H1 (cell line): ENCODE data around the gene ZNF652. TPM values are rescaled to one million over a fixed set of nuclear protein-coding genes. Genes with fewer than 3 reads are reported as not detected.

Experiments
- CTCF ChIA-PET: fragments of 300-600 bp; sonication (Branson Sonifier 250); formaldehyde crosslinking; loops from one replicate; lab custom pipeline; 2021; ENCODE audit not compliant: partially characterized antibody; lab: Charles Lee
- POLR2A ChIA-PET: fragments of 300-600 bp; sonication (Branson Sonifier 250); formaldehyde crosslinking; loops from one replicate; lab custom pipeline; 2021; ENCODE audit warnings: inconsistent platforms; ENCODE audit not compliant: partially characterized antibody; lab: Charles Lee
- DNase-seq, 2 experiments: peaks; one replicate each; pipeline versions ENCODE4 v3.0.0 to v3.0.0-alpha.2; 2010 to 2022; ENCODE audit warnings: low spot score in 2 of 2, low read depth in 1 of 2, mixed read lengths in 1 of 2
- FAIRE-seq: peaks from 2 replicates; lab custom pipeline; 2011; peaks lifted over from hg19 to GRCh38; lab: Jason Lieb, UNC
- H2AFZ ChIP-seq: 2 replicates; pipeline ENCODE4 v1.8.1; 2012; ENCODE audit warnings: low read length, inconsistent platforms
- H2AK5ac ChIP-seq: 2 replicates; pipeline ENCODE4 v1.6.1; 2013; ENCODE audit warnings: low read depth, low read length
- H2BK120ac ChIP-seq: replicated peaks from 2 replicates; pipeline ENCODE3; 2013; ENCODE audit warnings: low read depth, low read length, inconsistent platforms
- H2BK12ac ChIP-seq: 2 replicates; pipeline ENCODE4 v1.6.1; 2013; ENCODE audit warnings: low read depth, low read length
- H2BK15ac ChIP-seq: 2 replicates; pipeline ENCODE4 v1.6.1; 2013; ENCODE audit warnings: low read length
- H2BK20ac ChIP-seq: 2 replicates; pipeline ENCODE4 v1.6.1; 2013; ENCODE audit warnings: low read length
- H2BK5ac ChIP-seq: 2 replicates; pipeline ENCODE4 v1.6.1; 2013; ENCODE audit warnings: low read depth, low read length
- H3K14ac ChIP-seq: 2 replicates; pipeline ENCODE4 v1.6.1; 2013; ENCODE audit warnings: inconsistent platforms; ENCODE audit not compliant: insufficient read length
- H3K18ac ChIP-seq: 2 replicates; pipeline ENCODE4 v1.6.1; 2013; ENCODE audit warnings: low read length; ENCODE audit errors: extremely low read depth
- H3K23ac ChIP-seq: 2 replicates; pipeline ENCODE4 v1.6.1; 2013; ENCODE audit warnings: inconsistent platforms; ENCODE audit not compliant: insufficient read length
- H3K23me2 ChIP-seq: 2 replicates; pipeline ENCODE4 v1.6.1; 2013; ENCODE audit warnings: low read depth, low read length
- H3K27ac ChIP-seq: 2 replicates; pipeline ENCODE4 v1.6.1; 2011; ENCODE audit warnings: low read depth, low read length, inconsistent platforms
- H3K27me3 ChIP-seq, 4 experiments: replicated peaks in 1 of 4; 1 replicate in 1 of 4; 2 replicates in 3 of 4; pipeline versions ENCODE4 v1.6.1 to v1.8.1; 2011 to 2013; ENCODE audit warnings: low read length in 3 of 4, mild to moderate bottlenecking in 3 of 4, inconsistent platforms in 2 of 4, mixed read lengths in 2 of 4, moderate library complexity in 1 of 4; ENCODE audit not compliant: control insufficient read depth in 3 of 4, insufficient read depth in 3 of 4; ENCODE audit errors: extremely low read depth in 1 of 4
- H3K36me3 ChIP-seq, 4 experiments: 2 replicates each; pipeline versions ENCODE4 v1.6.1 to v1.8.1; 2011 to 2013; ENCODE audit warnings: mild to moderate bottlenecking in 4 of 4, low read length in 3 of 4, moderate library complexity in 2 of 4, control low read depth in 1 of 4, inconsistent platforms in 1 of 4; ENCODE audit not compliant: insufficient read depth in 4 of 4, control insufficient read depth in 2 of 4
- H3K4ac ChIP-seq: replicated peaks from 2 replicates; pipeline ENCODE3; 2013; ENCODE audit warnings: low read length, low read depth, mixed read lengths, inconsistent platforms; ENCODE audit not compliant: insufficient read length
- H3K4me1 ChIP-seq, 4 experiments: replicated peaks in 1 of 4; 1 replicate in 1 of 4; 2 replicates in 3 of 4; pipeline versions ENCODE4 v1.6.1 to v1.8.1; 2011 to 2013; ENCODE audit warnings: low read length in 3 of 4, inconsistent platforms in 2 of 4, mixed read lengths in 1 of 4; ENCODE audit not compliant: insufficient read depth in 4 of 4, control insufficient read depth in 3 of 4
- H3K4me2 ChIP-seq, 2 experiments: 2 replicates each; pipeline versions ENCODE4 v1.6.1 to v1.8.1; 2011 to 2013; ENCODE audit warnings: low read depth in 2 of 2, low read length in 2 of 2, control low read depth in 1 of 2, inconsistent platforms in 1 of 2, mild to moderate bottlenecking in 1 of 2; ENCODE audit not compliant: insufficient read depth in 1 of 2
- H3K4me3 ChIP-seq, 4 experiments: fragments of 200-600, 300-600 bp in 1 of 4; sonication (generic), shearing (Covaris generic), sonication (Bioruptor Twin) in 1 of 4; 2 replicates each; pipeline versions ENCODE4 v1.5.1 to v1.8.1; 2011 to 2016; ENCODE audit warnings: low read length in 4 of 4, low read depth in 3 of 4, control low read depth in 2 of 4, inconsistent platforms in 2 of 4, mild to moderate bottlenecking in 2 of 4, mixed read lengths in 1 of 4, moderate library complexity in 1 of 4; ENCODE audit not compliant: insufficient read depth in 2 of 4; ENCODE audit errors: extremely low read depth in 1 of 4
- H3K56ac ChIP-seq: replicated peaks from 2 replicates; pipeline ENCODE3; 2013; ENCODE audit warnings: low read depth, mild to moderate bottlenecking, mixed read lengths, low read length, inconsistent platforms; ENCODE audit not compliant: insufficient read length
- H3K79me1 ChIP-seq: 2 replicates; pipeline ENCODE4 v1.6.1; 2013; ENCODE audit warnings: low read depth, low read length, control low read depth
- H3K79me2 ChIP-seq, 2 experiments: 2 replicates each; pipeline versions ENCODE4 v1.6.1 to v1.8.1; 2012 to 2013; ENCODE audit warnings: low read length in 2 of 2, mild to moderate bottlenecking in 2 of 2, inconsistent platforms in 1 of 2; ENCODE audit not compliant: insufficient read depth in 2 of 2, control insufficient read depth in 1 of 2
- H3K9ac ChIP-seq, 4 experiments: replicated peaks in 1 of 4; 1 replicate in 1 of 4; 2 replicates in 3 of 4; pipeline versions ENCODE4 v1.6.1 to v1.8.1; 2011 to 2013; ENCODE audit warnings: low read depth in 3 of 4, low read length in 3 of 4, control low read depth in 2 of 4, mild to moderate bottlenecking in 2 of 4, moderate library complexity in 2 of 4, inconsistent platforms in 1 of 4; ENCODE audit errors: extremely low read depth in 1 of 4
- H3K9me3 ChIP-seq, 2 experiments: 2 replicates each; pipeline versions ENCODE4 v1.6.1 to v1.8.1; 2012 to 2013; ENCODE audit warnings: mild to moderate bottlenecking in 2 of 2, moderate library complexity in 2 of 2, control low read depth in 1 of 2, inconsistent platforms in 1 of 2, low read depth in 1 of 2, low read length in 1 of 2, mixed read lengths in 1 of 2; ENCODE audit not compliant: insufficient read depth in 2 of 2
- H4K20me1 ChIP-seq, 2 experiments: replicated peaks in 1 of 2; 2 replicates each; pipeline versions ENCODE3 to v1.8.1; 2011 to 2013; ENCODE audit warnings: inconsistent platforms in 2 of 2, low read length in 2 of 2, mild to moderate bottlenecking in 1 of 2; ENCODE audit not compliant: insufficient read depth in 2 of 2, control insufficient read depth in 1 of 2
- H4K5ac ChIP-seq: 2 replicates; pipeline ENCODE4 v1.6.1; 2013; ENCODE audit warnings: low read length, low read depth, mixed read lengths, inconsistent platforms; ENCODE audit not compliant: insufficient read length
- H4K8ac ChIP-seq: 2 replicates; pipeline ENCODE4 v1.8.0; 2013; ENCODE audit warnings: mild to moderate bottlenecking, moderate library complexity, low read length, inconsistent platforms; ENCODE audit not compliant: insufficient read depth; ENCODE audit errors: extremely low read depth
- H4K91ac ChIP-seq: replicated peaks from 2 replicates; pipeline ENCODE3; 2013; ENCODE audit warnings: low read length, mixed read lengths, inconsistent platforms; ENCODE audit not compliant: insufficient read length
- BRCA1 ChIP-seq: IDR thresholded peaks from 2 replicates; pipeline ENCODE4 v1.6.1; 2012; ENCODE audit warnings: low read depth, low read length, improper control_type of control experiment
- CBX8 ChIP-seq: fragments of 300-800, 300-1000 bp; sonication (generic); IDR thresholded peaks from 2 replicates; pipeline ENCODE4 v1.7.1; 2016; ENCODE audit warnings: low read depth, low read length, borderline replicate concordance
- CHD1 ChIP-seq: IDR thresholded peaks from 2 replicates; pipeline ENCODE4 v1.6.1; 2012; ENCODE audit warnings: low read depth, low read length, improper control_type of control experiment
- GABPA ChIP-seq: IDR thresholded peaks from 2 replicates; pipeline ENCODE4 v1.6.1; 2011; ENCODE audit warnings: mild to moderate bottlenecking, low read length, moderate library complexity, borderline replicate concordance; ENCODE audit not compliant: insufficient read depth
- HDAC6 ChIP-seq: IDR thresholded peaks from one replicate; pipeline ENCODE4 v1.7.1; 2012; ENCODE audit warnings: low read depth, mild to moderate bottlenecking, inconsistent platforms, low read length, moderate library complexity
- KDM5A ChIP-seq: fragments of 200-600 bp; IDR thresholded peaks from 2 replicates; pipeline ENCODE4 v1.7.1; 2012; ENCODE audit warnings: mild to moderate bottlenecking, low read length, inconsistent platforms, mixed read lengths
- MAFK ChIP-seq: IDR thresholded peaks from 2 replicates; pipeline ENCODE4 v1.6.1; 2012; ENCODE audit warnings: low read depth, mild to moderate bottlenecking, improper control_type of control experiment, low read length
- POLR2A ChIP-seq, 2 experiments: IDR thresholded peaks; 1 replicate in 1 of 2; 2 replicates in 1 of 2; pipeline ENCODE4 v1.6.1; 2011; ENCODE audit warnings: low read depth in 2 of 2, low read length in 2 of 2, mild to moderate bottlenecking in 2 of 2; ENCODE audit errors: control extremely low read depth in 1 of 2
- POLR2AphosphoS5 ChIP-seq: IDR thresholded peaks from 2 replicates; pipeline ENCODE4 v1.6.1; 2011; ENCODE audit warnings: low read depth, low read length
- RXRA ChIP-seq: IDR thresholded peaks from 2 replicates; pipeline ENCODE4 v1.6.1; 2011; ENCODE audit warnings: low read depth, mild to moderate bottlenecking, low read length, moderate library complexity; ENCODE audit not compliant: insufficient read depth
- SAP30 ChIP-seq: fragments of 300-600 bp; sonication (generic); IDR thresholded peaks from 2 replicates; pipeline ENCODE4 v1.7.1; 2012; ENCODE audit warnings: low read length, moderate library complexity, mild to moderate bottlenecking, inconsistent platforms; ENCODE audit not compliant: insufficient read depth, insufficient replicate concordance
- SIRT6 ChIP-seq: IDR thresholded peaks from one replicate; pipeline ENCODE4 v1.7.1; 2012; ENCODE audit warnings: low read length, inconsistent platforms
- SP1 ChIP-seq: IDR thresholded peaks from 2 replicates; pipeline ENCODE4 v1.6.1; 2011; ENCODE audit warnings: low read depth, low read length
- SUZ12 ChIP-seq: fragments of 200-600 bp; sonication (generic); IDR thresholded peaks from 2 replicates; pipeline ENCODE4 v1.6.1; 2012; ENCODE audit warnings: mild to moderate bottlenecking, inconsistent platforms, low read length, moderate library complexity, mixed read lengths
- TAF7 ChIP-seq: optimal IDR thresholded peaks from 2 replicates; pipeline ENCODE3; 2011; ENCODE audit warnings: low read depth, mild to moderate bottlenecking, inconsistent platforms, low read length, moderate library complexity, borderline replicate concordance
- WGBS, 2 experiments: shearing (Covaris generic) in 1 of 2; methylation state at CpG; one replicate each; pipeline versions ENCODE4 v1.1.6 to v1.1.7; 2013 to 2015; ENCODE audit warnings: low lambda C conversion rate in 2 of 2, mixed read lengths in 2 of 2, inconsistent platforms in 1 of 2, low coverage in 1 of 2, missing lambda C conversion rate in 1 of 2; ENCODE audit not compliant: insufficient replicate concordance in 2 of 2, insufficient coverage in 1 of 2, insufficient read length in 1 of 2; ENCODE audit errors: extremely low coverage in 1 of 2, missing lambda C conversion rate in 1 of 2; 5-methylcytosine and 5-hydroxymethylcytosine counted together
- polyA plus RNA-seq, 7 experiments: library from polyadenylated mRNA; depleted of rRNA in 3 of 7; stranded (reverse) in 5 of 7; unstranded in 2 of 7; fragments of >200 nt in 5 of 7; fragments of 200-250 nt in 2 of 7; gene quantifications; 1 replicate in 5 of 7; 2 replicates in 1 of 7; 4 replicates in 1 of 7; pipeline versions ENCODE4 v1.2.1 to v1.2.3, GENCODE V29; 2011 to 2013; ENCODE audit warnings: missing spikeins in 2 of 7, mixed read lengths in 2 of 7
- total RNA-seq: library from RNA; stranded (reverse); fragmentation: NEBNext Ultra II Directional; extraction: Animal tissue kit (Norgen Biotek cat#: 25700); gene quantifications from 2 replicates; pipeline ENCODE4 v1.2.1, GENCODE V29; 2021

The ZNF652 gene
- total and polyA plus RNA-seq, 2 of the 8 experiments (the other 6 are each of a cell fraction or from before 2014, with no cell fraction given), result 13.5 to 39.6 TPM

- Histone ChIP-seq H3K18ac (no peak overlapping the region), H3K4me3 (no peak overlapping the region), H3K14ac (no peak overlapping the region), H3K4me1 (peaks cover 12 to 25% (median 20%) of the 10 kb centered on the region in 4 experiments; a peak in 6 of 7 replicates), H2BK15ac (no peak overlapping the region), H4K5ac (no peak overlapping the region), H3K27me3 (no peaks in the 10 kb centered on the region), H2AK5ac (no peak overlapping the region), H3K56ac (no peak overlapping the region), H3K4me2 (no peak overlapping the region), H3K27ac (no peak overlapping the region), H3K79me2 (no peaks in the 10 kb centered on the region), H3K9me3 (no peaks in the 10 kb centered on the region), H3K9ac (no peak overlapping the region), H3K79me1 (no peaks in the 10 kb centered on the region), H4K91ac (no peak overlapping the region), H3K23ac (no peak overlapping the region), H2BK120ac (no peak overlapping the region), H3K36me3 (no peaks in the 10 kb centered on the region), H2BK5ac (no peak overlapping the region), H3K4ac (no peak overlapping the region), H4K8ac (no peak overlapping the region), H2BK12ac (no peak overlapping the region), H4K20me1 (no peaks in the 10 kb centered on the region), H2BK20ac (no peak overlapping the region), H2AFZ (no peak overlapping the region), H3K23me2 (no peaks in the 10 kb centered on the region; the same call in 1 of the 2 replicates)
- ChIA-PET POLR2A (interaction anchor here (1.2 kb wide), 1 partner anchor 13 kb away, joined by 3 read pairs; no protein-coding TSS in a partner anchor), CTCF (interaction anchor here (0.7 to 1.2 kb wide), 2 partner anchors 21 to 54 kb away, joined by 3 to 4 read pairs; no protein-coding TSS in a partner anchor)
- no peak for FAIRE-seq
- DNase-seq, result no peak
- WGBS, 2 experiments, result 86% methylated on average over 7 of the region's 7 CpGs; no CpG with 5 or more reads in 1 of the 2 experiments
- TF ChIP-seq SUZ12 (no peak), POLR2A (IDR thresholded peaks at IDR 0.05; ENCODE audit: control extremely low read depth in 1 of 2, low read depth in 2 of 2, low read length in 2 of 2) (no peak), TAF7 (no peak), RXRA (no peak), KDM5A (no peak), SP1 (no peak), SAP30 (no peak), SIRT6 (no peak), CBX8 (no peak), BRCA1 (no peak), POLR2AphosphoS5 (no peak), HDAC6 (no peak), CHD1 (no peak), GABPA (no peak), MAFK (no peak)
Observed at GRCh38 chr17:49372425-49372824, 10.4 kb upstream of the ZNF652 start.
